ENCODE results near the gene OR10H5. TPM values are rescaled to one million over a fixed set of nuclear protein-coding genes. Genes with fewer than 3 reads are reported as not detected.
"Not testable (repeated sequence)": the region's sequence is repeated elsewhere in the genome, so short reads cannot be mapped to it uniquely, and the experiment has no call there.

Gene OR10H5
- total and polyA plus RNA-seq, 12 donors: not detected

GRCh38 chr19:15831626-15832025 is 44.2 kb downstream of the OR10H5 start:
- WGBS, 4 donors: 63 to 76% (median 69%) methylated on average over 5 of the region's 5 CpGs
- Histone ChIP-seq H3K27me3 (no peaks in the 10 kb centered on the region), H3K4me1 (replicated peaks in 1 of 2) (no peaks in the 10 kb centered on the region), H3K36me3 (replicated peaks in 1 of 2) (no peaks in the 10 kb centered on the region), H3K4me3 (no peak overlapping the region), H3K27ac (no peak overlapping the region), H3K9me3 (replicated peaks in 1 of 3) (no peaks in the 10 kb centered on the region)
- intact Hi-C loops (cut with DNase I): no loop called here
- TF ChIP-seq CTCF (IDR thresholded peaks at IDR 0.05): no peak
- no peak for TF ChIP-seq POLR2A (IDR thresholded peaks at IDR 0.05)
- DNase-seq: no peak

- H3K27me3 ChIP-seq; H3K9me3 ChIP-seq (replicated peaks in 1 of 3); H3K27ac ChIP-seq; H3K4me1 ChIP-seq (replicated peaks in 1 of 2); H3K36me3 ChIP-seq (replicated peaks in 1 of 2); DNase-seq; intact Hi-C loops (cut with DNase I); H3K4me3 ChIP-seq: not testable (repeated sequence)
- 84 to 93% (median 90%) methylated on average over 3 of the region's 3 CpGs for WGBS, 4 donors
Measured at GRCh38 chr19:15834232-15834631, 46.8 kb downstream of the OR10H5 start.

DNA sequence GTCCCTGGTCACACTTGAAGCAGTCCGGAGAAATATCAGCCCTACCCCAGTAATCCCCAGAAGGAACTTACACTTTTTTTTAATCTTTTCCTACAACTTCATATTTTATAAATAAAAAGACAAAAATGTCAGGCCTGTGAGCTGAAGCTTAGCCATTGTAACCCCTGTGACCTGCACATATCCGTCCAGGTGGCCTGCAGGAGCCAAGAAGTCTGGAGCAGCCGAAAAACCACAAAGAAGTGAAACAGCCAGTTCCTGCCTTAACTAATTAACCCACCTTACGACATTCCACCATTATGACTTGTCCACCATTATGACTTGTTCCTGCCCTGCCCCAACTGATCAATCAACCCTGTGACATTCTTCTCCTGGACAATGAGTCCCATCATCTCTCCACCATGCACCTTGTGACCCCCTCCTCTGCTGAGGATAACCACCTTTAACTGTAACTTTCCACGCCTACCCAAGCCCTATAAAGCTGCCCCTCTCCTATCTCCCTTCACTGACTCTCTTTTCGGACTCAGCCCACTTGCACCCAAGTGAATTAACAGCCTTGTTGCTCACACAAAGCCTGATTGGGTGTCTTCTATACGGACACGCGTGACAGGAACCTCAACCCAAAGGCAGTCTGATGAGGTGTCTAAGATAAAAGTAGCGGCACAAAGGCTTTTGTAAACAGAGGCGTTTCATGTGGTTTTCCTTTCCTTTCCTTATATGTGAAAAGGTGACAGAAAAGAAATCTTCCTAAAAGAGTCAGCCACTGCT is 48.3 kb downstream of the OR10H5 start:
- WGBS, 4 donors: 39 to 44% (median 41%) methylated on average over 11 of the region's 11 CpGs
- intact Hi-C loops (cut with DNase I); H3K27me3 ChIP-seq; H3K4me1 ChIP-seq (replicated peaks in 1 of 2); H3K9me3 ChIP-seq (replicated peaks in 1 of 3); H3K36me3 ChIP-seq (replicated peaks in 1 of 2): not testable (repeated sequence)
- peak overlapping the region in 1 of 4 donors; percentile 74 for H3K4me3 ChIP-seq
- peak in 1 of 7 donors; percentile 21 for DNase-seq
- H3K27ac ChIP-seq: peak overlapping the region in 4 of 5 donors; percentile 90 to 98 (median 94)

DNA sequence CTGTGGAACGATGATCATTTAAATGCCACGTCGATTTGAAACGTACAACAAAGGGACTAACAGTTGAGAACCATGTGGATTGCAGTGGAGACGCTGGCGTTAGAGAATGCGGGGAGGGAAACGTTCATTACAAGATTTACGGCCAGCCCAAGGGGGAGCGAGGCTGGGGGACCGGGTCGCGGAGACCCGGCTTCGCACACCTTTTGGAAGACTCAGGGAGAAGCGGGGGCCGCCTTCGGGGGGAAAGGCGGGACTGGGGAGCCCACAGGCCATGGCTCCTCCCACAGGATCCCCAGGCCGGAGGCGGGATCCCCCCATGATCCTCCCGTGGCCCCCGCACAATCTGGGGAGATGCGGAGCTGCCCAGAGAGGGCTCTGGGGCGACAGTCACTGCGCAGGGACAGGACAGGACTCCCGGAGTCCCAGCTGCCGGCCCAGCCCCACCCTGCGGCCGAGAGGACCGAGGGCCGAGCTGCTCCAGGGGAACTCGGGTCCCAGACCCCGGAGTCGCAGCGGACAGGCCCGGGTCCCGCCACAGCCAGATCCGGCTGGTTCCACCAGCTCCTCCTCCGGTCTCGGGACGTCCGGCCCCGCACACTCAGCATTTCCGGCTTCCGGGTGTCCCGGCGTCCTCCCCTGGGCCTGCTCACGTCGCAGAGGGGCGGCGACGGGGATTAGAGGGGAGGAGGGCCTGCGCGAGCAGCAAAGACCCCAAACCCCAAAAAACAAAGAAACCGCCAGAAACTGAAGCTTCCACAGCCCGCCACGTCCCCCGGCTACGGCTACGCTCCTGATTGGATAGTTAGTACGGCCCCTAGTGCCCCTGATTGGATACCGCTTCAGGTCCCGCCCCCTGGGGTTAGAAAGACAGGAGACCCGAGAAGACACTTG is 49.1 kb downstream of the OR10H5 start:
- H3K4me3 ChIP-seq: peak overlapping the region; percentile 34 to 93 (median 79)
- H3K36me3 ChIP-seq (replicated peaks in 1 of 2): no peaks in the 10 kb centered on the region
- 0 to 1% (median 0%) methylated on average over 19 to 65 of the region's 65 CpGs for WGBS, 4 donors
- H3K9me3 ChIP-seq (replicated peaks in 1 of 3): no peaks in the 10 kb centered on the region
- TF ChIP-seq CTCF (IDR thresholded peaks at IDR 0.05): no peak
- peak; percentile 73 to 75 for TF ChIP-seq POLR2A (IDR thresholded peaks at IDR 0.05)
- no peaks in the 10 kb centered on the region for H3K4me1 ChIP-seq (replicated peaks in 1 of 2)
- intact Hi-C loops (cut with DNase I): no loop called here
- DNase-seq: peak; percentile 95 to 98 (median 98)
- H3K27me3 ChIP-seq: no peaks in the 10 kb centered on the region
- peak overlapping the region; percentile 90 to 98 (median 95) for H3K27ac ChIP-seq

GRCh38 chr19:15837221-15837731 is 49.8 kb downstream of the OR10H5 start:
- H3K27ac ChIP-seq: peak overlapping the region; percentile 90 to 98 (median 95)

More at GRCh38 chr19:15837221-15837731, 49.8 kb downstream of the OR10H5 start:
- peak overlapping the region in 3 of 4 donors; percentile 13 to 74 (median 34) for H3K4me3 ChIP-seq
- no peaks in the 10 kb centered on the region for H3K36me3 ChIP-seq (replicated peaks in 1 of 2)
- no peaks in the 10 kb centered on the region for H3K4me1 ChIP-seq (replicated peaks in 1 of 2)
- TF ChIP-seq CTCF (IDR thresholded peaks at IDR 0.05) (no peak), POLR2A (IDR thresholded peaks at IDR 0.05) (no peak)
- DNase-seq: no peak
- H3K27me3 ChIP-seq: no peaks in the 10 kb centered on the region
- WGBS, 4 donors: 1% methylated on average over 9 of the region's 9 CpGs
- intact Hi-C loops (cut with DNase I): no loop called here
- H3K9me3 ChIP-seq (replicated peaks in 1 of 3): no peaks in the 10 kb centered on the region
